NCI-H2227 treated with DMSO at 0.1 percent for 48 hours (cell line): ENCODE results near the gene TMEM53.
A peak's percentile ranks its signal among the peaks of the same experiment; 100 is the strongest.
"Not testable (repeated sequence)": the region's sequence is repeated elsewhere in the genome, so short reads cannot be mapped to it uniquely, and the experiment has no call there.

ENCODE experiments used
- DNase-seq: peaks from one replicate; lab custom pipeline; 2025; lab: John Stamatoyannopoulos, UW

The TMEM53 gene

GRCh38 chr1:44674113-44675000 is at the start of gene TMEM53, which contains the start of gene ARMH1:
Gene TMEM53 (minus strand): TSS chr1:44674481. CDS start chr1:44674391, 90 bp downstream.
Gene ARMH1 (plus strand): TSS chr1:44674714. CDS start chr1:44689698, 14,984 bp downstream.
- DNase-seq: peak; percentile 99

DNA sequence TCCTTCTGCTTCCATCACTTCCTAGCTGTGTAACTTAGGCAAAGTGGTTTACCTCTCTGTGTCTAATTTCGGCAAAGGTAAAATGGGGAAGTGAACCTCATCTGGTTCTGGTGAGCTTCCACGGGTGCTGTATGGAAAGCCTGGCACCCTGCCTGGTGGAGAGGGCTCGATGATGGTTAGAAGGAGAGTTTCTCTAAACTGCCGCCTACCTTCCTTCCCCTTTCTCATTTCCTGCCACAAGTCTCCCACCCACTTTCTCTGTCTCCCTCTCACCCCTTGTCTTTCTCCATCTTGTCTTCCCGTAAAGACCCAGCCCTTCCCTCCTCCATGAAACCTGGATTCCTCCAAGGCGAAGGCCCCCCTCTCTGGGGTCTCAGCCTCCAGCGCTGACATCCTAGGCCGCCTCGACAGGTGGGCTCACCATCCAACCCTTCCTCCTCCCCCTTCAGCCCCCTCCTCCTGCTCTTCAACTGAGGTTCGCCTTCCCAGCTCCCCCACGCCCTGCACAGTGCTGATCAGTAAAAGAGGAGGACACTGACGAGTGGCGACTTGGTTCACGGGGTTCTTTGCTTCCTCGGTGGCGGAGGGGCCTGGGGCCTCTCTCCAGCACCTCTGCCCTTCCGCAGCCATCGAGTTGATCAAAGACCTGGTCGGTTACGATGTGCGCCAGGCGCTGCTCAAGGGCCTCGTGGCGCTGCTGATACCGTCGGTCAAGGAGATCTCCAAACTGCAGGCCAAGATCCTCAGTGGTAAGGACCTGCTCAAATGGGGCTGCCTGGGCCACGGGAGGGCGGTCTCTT is 49.4 kb upstream of the TMEM53 start:
- no peak for DNase-seq

GRCh38 chr1:44723064-44723463 is 48.8 kb upstream of the TMEM53 start:
- DNase-seq: no peak

GRCh38 chr1:44721485-44722361 is 47.4 kb upstream of the TMEM53 start:
- peak; percentile 94 for DNase-seq

DNA sequence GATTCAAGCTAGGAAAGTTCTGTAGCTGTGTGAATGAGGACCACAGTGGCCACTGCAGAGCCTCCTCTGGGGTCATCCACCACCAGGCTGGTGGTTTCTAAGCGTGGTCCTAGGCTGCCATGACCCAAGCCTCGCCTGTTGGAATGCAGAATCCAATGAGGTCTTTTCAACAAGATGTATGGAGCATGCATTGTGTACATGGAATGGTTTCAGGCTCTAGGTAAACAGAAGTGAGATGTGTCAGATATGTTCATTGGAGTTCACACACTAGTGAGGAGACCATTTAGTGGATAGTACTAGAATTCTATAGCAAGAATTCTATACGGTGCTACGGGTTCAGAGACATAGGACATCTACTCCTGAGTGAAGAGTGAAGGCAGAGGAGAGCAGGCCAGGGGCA is 46.0 kb upstream of the TMEM53 start:
- DNase-seq: no peak

- no peak for DNase-seq
Measured at GRCh38 chr1:44719318-44719717, 45.0 kb upstream of the TMEM53 start.

- DNase-seq: no peak
Measured at GRCh38 chr1:44718091-44718490, 43.8 kb upstream of the TMEM53 start.

DNA sequence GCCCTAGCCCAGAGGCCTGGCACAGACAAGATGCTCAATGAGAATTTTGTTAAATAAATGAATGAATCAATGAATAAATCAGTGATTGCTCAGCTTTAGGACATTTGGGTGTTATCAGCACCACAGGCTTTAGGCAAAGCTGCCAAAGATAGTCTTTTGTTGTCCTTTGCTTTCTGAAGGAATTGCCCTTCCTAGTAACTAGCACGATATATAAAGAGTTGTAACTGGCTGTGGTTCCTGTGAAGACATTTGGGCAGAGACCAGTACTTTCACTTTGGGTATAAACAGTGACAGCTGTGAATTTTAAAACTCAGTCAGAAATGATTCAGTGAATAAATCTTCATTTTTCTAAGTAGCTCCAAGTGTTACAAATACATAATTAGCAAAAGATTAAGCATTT is 43.4 kb upstream of the TMEM53 start:
- no peak for DNase-seq

DNA sequence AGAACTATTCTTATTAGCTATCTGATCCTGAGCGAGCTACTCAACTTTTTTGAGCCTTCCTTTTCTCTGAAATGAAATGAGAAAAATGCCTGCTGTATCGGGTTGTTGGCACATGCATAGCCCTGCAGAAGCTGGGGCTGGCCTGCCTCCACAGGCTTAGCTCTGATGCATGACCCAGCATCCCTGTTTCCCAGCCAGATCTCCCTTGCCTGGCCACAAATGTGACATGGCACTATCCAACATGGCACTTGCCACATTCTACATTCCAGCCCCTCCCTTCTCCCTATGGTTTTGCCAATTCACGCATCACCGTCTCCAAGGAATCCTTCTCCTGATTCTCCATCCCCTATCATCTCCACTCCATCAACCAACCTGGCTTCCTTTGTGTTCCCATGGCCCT is 42.9 kb upstream of the TMEM53 start:
- no peak for DNase-seq

DNA sequence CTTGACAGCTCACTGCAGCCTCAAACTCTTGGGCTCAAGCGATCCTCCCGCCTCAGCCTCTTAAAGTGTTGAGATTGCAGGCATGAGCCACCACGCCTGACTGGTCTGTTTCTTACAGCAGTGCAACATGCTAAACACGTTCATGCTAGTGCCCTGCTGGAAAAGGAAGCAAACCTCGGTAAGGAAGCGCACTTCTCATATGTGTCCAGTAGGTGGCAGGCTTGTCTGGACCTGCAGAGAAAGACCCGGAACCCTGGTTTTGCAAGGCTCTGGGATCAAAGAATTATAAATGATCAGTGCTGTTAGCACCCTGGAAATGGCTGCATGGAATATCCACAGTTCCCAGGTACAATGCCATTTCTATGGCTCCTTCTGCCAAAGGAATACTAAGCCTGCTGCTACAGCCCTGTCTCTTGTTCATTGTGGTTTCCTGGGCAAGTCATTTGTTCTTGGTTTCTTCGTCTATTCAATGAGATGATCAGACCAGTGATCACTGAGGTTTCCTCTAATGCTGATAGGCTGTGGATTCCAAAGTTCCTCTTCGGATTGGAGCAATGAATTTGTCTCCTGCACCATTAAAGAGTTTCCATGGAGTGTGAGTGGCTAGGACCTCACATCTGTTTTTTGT is 40.8 kb upstream of the TMEM53 start:
- peak; percentile 78 for DNase-seq

GRCh38 chr1:44714532-44714931 is 40.3 kb upstream of the TMEM53 start:
- no peak for DNase-seq

GRCh38 chr1:44713321-44713781 is 39.1 kb upstream of the TMEM53 start:
- no peak for DNase-seq

DNA sequence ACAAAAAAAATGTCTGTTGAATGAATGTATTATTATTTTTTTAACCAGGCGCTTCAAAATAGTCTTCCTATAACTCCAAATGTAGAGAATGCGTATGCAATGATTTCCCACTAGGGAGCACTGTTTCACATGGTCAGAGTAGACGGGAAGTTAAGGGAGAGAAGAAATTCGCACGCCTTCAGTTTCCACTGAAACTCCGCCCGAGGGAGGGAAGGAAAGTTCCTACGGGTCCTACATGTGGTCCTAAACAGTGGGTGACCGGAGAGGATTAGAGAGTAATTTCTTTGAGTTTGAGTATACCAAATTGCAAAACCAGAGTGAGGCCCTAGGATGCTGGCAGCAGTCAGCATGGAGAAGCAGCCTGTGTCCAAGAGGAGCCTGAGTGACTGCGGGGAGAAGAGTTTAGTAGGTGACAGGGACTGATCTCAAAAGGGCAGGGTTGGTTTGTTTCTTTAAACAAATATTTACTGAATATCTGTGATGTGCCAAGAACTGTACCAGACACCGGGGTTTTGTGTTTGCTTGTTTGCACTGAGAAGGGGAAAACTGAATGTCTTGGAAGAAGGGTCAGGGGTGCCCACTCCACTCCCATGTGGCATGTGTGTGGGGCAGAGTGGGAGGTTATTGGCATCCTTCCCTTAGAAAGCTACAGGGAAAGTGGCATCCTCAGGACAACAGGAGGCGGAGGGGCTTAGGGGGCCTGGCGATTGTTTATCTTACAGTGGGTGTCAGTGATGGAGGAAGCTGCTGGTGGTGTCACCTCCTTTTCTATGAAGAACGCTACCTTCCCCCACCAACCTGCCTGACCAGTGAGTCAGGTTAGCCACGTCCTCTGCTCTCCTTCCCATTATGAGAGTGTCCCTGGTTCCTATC is 33.9 kb upstream of the TMEM53 start:
- DNase-seq: no peak

DNA sequence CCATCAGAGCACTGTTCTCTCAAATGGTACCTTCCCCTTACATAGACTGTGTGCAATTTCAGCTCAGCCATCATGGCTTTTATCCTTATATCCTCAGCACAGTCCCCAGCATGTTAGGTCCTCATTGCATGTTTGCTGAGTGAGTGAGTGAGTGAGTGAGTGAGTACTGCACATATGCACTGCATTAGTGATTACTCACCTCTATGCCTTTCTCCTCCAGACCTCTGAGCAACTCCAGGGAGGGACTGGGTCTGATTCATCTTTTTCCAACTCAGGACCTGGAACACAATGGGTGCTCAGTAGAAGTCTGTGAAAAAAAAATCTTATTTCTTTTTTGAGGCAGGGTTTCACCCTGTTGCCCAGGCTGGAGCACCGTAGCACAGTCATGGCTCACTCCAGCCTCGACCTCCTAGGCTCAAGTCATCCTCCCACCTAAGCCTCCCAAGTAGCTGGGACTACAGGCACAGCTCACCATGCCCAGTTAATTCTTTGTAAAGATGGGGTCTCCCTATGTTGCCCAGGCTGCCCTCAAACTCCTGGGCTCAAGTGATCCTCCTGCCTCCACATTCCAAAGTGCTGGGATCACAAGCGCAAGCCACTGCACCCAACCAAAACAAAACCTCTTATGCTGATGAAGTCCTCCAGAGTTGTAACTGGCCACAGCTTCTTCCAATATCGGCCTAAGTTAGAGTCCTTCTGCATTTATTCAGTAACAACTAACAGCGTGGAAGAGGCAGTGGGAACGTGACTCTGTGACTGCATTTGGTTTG is 33.0 kb upstream of the TMEM53 start:
- no peak for DNase-seq

DNA sequence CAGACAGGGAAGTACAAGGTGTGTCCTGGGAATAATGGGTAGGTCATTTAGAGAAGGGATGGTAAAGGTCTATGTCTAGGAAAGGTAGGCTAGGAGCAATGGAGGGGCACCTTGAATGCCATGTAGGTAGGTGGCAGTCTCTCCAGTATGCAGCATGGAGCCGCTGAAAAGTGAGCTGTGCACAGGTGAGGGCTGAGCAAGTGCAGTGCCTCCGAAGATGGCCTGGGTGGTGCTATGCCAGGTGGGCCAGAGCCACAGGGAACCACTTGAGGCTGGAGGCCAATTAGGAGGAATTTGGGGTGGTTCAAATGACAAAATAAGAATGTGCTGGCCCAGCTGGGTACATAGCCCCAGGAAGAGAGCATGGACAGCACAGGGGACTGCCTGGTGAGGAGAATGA is 31.7 kb upstream of the TMEM53 start:
- no peak for DNase-seq

DNA sequence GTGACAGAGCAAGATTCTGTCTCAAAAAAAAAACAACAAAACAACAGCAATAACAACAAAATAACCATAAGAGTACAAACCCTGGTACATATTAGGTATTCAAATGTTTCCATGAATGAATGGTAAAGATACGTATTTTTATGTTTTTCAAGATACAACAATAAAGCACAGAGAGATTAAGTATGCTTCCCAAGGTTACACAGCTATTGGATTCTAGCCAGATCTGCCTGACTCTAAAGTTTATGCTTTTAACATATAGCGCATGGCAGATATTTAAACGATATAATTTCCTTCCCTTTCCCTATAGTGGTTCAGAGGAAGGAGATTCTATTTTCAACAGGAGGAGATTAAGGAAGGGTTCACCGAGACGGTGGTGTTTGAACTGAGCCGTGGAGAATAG is 31.2 kb upstream of the TMEM53 start:
- DNase-seq: no peak

DNA sequence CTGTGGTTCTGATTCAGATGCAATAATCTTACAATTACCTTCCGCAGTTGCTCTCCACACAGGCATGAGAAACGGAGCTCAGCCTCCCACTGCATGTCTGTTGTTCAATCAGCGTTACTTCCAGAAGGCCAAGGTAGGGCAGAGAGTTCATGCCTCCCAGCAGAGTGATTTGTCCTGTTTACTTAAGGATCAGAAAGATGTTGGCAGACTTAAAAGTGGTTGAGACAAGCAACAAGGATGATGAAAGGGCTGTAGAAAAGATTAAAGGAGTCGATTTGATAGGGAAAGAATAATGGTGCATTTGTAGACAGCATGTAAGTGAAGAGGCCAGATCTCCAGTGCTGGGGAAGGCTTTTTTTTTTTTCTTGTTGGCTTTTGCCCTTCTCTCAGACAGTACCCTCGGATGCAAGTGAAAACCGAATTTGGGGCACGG is 26.9 kb upstream of the TMEM53 start:
- DNase-seq: peak; percentile 46

DNA sequence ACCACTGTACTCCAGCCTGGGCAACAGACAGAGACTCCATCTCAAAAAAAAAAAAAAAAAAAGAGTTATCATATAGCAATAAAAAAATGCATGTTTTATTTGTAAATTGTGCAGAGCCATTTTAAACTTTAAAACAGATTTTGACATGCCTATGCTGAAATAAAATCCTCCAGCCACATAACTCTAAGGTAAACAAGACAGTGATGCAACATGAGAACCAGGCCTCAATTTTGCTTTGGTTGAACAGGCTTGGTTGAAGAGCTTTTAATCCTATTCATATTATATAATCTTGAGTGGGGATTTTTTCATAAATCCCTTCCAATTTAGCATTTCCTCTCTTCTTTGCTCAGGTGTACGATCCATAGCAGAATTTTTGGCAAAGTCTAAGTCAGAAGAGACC is 26.3 kb upstream of the TMEM53 start:
- no peak for DNase-seq

DNA sequence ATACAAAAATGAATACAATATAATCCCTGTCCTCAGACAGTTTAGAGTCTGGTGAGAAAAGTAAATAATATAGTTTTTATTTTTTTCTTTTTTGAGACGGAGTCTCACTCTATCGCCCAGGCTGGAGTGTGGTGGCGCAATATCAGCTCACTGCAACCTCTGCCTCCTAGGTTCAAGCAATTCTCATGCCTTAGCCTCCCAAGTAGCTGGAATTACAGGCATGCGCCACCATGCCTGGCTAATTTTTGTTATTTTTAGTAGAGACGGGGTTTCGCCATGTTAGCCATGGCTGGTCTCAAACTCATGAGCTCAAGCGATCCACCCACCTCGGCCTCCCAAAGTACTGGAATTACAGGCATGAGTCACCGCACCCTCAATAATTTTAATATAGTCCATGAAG is 25.1 kb upstream of the TMEM53 start:
- DNase-seq: not testable (repeated sequence)

GRCh38 chr1:44698138-44698537 is 23.9 kb upstream of the TMEM53 start:
- DNase-seq: no peak
